ENCODE data around the gene ACTL7A. TPM values are rescaled to one million over a fixed set of nuclear protein-coding genes. Genes with fewer than 3 reads are reported as not detected.
"Not testable (repeated sequence)": the region's sequence is repeated elsewhere in the genome, so short reads cannot be mapped to it uniquely, and the experiment has no call there.

Gene ACTL7A
- polyA plus RNA-seq, 1 donor from 2014 or later, result not detected

- TF ChIP-seq CTCF (IDR thresholded peaks at IDR 0.05; ENCODE audit: poor library complexity, severe bottlenecking) (no peak), TAF1 (IDR thresholded peaks at IDR 0.05; ENCODE audit: low read depth) (no peak), EZH2 (IDR thresholded peaks at IDR 0.05; ENCODE audit: borderline replicate concordance, insufficient read depth, low read length, poor library complexity, severe bottlenecking) (no peak), REST (IDR thresholded peaks at IDR 0.05; ENCODE audit: borderline replicate concordance) (no peak), RAD21 (conservative IDR thresholded peaks at IDR 0.05) (no peak), MXI1 (conservative IDR thresholded peaks at IDR 0.05; ENCODE audit: poor library complexity, severe bottlenecking) (no peak), EP300 (conservative IDR thresholded peaks at IDR 0.05; ENCODE audit: poor library complexity, severe bottlenecking) (no peak), POLR2AphosphoS5 (IDR thresholded peaks at IDR 0.05) (no peak), SMC3 (conservative IDR thresholded peaks at IDR 0.05; ENCODE audit: poor library complexity) (no peak)
- H3K27me3 ChIP-seq (ENCODE audit: insufficient read depth, low read depth, low read length), result no peaks in the 10 kb centered on the region
- no peak overlapping the region for H3K27ac ChIP-seq (ENCODE audit: low read length)
- H3F3A ChIP-seq (ENCODE audit: insufficient read depth, low read length, poor library complexity, severe bottlenecking), result no peaks in the 10 kb centered on the region
- no peak overlapping the region for H3K4me3 ChIP-seq (ENCODE audit: low read length)
- no peaks in the 10 kb centered on the region for H3K79me2 ChIP-seq (replicated peaks; ENCODE audit: insufficient read depth, low read length)
- no peak overlapping the region for H3K4me2 ChIP-seq (ENCODE audit: low read length)
- H2AFZ ChIP-seq (ENCODE audit: low read depth, low read length), result no peak overlapping the region
- no peak overlapping the region for H3K9ac ChIP-seq (ENCODE audit: low read length)
- no peaks in the 10 kb centered on the region for H4K20me1 ChIP-seq (ENCODE audit: insufficient read depth)
- no peaks in the 10 kb centered on the region for H3K9me2 ChIP-seq (ENCODE audit: insufficient read depth, low read length)
- H3K9me3 ChIP-seq (ENCODE audit: low read length), result no peaks in the 10 kb centered on the region
- peaks cover 22% of the 10 kb centered on the region for H3K36me3 ChIP-seq (ENCODE audit: insufficient read depth, low read length)
Measured at GRCh38 chr9:108884701-108885100, 22.6 kb downstream of the ACTL7A start.

GRCh38 chr9:108885643-108886348 lies 23.7 kb downstream of the ACTL7A start:
- peaks cover 22% of the 10 kb centered on the region for H3K36me3 ChIP-seq (ENCODE audit: insufficient read depth, low read length)
- TF ChIP-seq SMC3 (conservative IDR thresholded peaks at IDR 0.05; ENCODE audit: poor library complexity), result no peak
- TF ChIP-seq EZH2 (IDR thresholded peaks at IDR 0.05; ENCODE audit: borderline replicate concordance, insufficient read depth, low read length, poor library complexity, severe bottlenecking), result no peak
- no peak for TF ChIP-seq MXI1 (conservative IDR thresholded peaks at IDR 0.05; ENCODE audit: poor library complexity, severe bottlenecking)
- no peak for TF ChIP-seq POLR2AphosphoS5 (IDR thresholded peaks at IDR 0.05)
- no peak for TF ChIP-seq RAD21 (conservative IDR thresholded peaks at IDR 0.05)
- no peak for TF ChIP-seq REST (IDR thresholded peaks at IDR 0.05; ENCODE audit: borderline replicate concordance)
- no peaks in the 10 kb centered on the region for H3K79me2 ChIP-seq (replicated peaks; ENCODE audit: insufficient read depth, low read length)
- H3K9ac ChIP-seq (ENCODE audit: low read length), result no peak overlapping the region
- H3K4me3 ChIP-seq (ENCODE audit: low read length), result no peak overlapping the region
- H3K4me2 ChIP-seq (ENCODE audit: low read length), result no peak overlapping the region
- H4K20me1 ChIP-seq (ENCODE audit: insufficient read depth), result no peaks in the 10 kb centered on the region
- no peaks in the 10 kb centered on the region for H3F3A ChIP-seq (ENCODE audit: insufficient read depth, low read length, poor library complexity, severe bottlenecking)
- no peaks in the 10 kb centered on the region for H3K27me3 ChIP-seq (ENCODE audit: insufficient read depth, low read depth, low read length)
- H3K9me2 ChIP-seq (ENCODE audit: insufficient read depth, low read length), result no peaks in the 10 kb centered on the region
- H2AFZ ChIP-seq (ENCODE audit: low read depth, low read length), result no peak overlapping the region
- no peak overlapping the region for H3K27ac ChIP-seq (ENCODE audit: low read length)
- H3K9me3 ChIP-seq (ENCODE audit: low read length), result no peaks in the 10 kb centered on the region

GRCh38 chr9:108886594-108887271 lies 24.7 kb downstream of the ACTL7A start:
- H3K27me3 ChIP-seq (ENCODE audit: insufficient read depth, low read depth, low read length); H3K27ac ChIP-seq (ENCODE audit: low read length); H2AFZ ChIP-seq (ENCODE audit: low read depth, low read length); H3K9me2 ChIP-seq (ENCODE audit: insufficient read depth, low read length); H3F3A ChIP-seq (ENCODE audit: insufficient read depth, low read length, poor library complexity, severe bottlenecking); H3K9me3 ChIP-seq (ENCODE audit: low read length); H3K4me2 ChIP-seq (ENCODE audit: low read length); H4K20me1 ChIP-seq (ENCODE audit: insufficient read depth); H3K9ac ChIP-seq (ENCODE audit: low read length); H3K79me2 ChIP-seq (replicated peaks; ENCODE audit: insufficient read depth, low read length); H3K4me3 ChIP-seq (ENCODE audit: low read length): not testable (repeated sequence)
- peaks cover 18% of the 10 kb centered on the region for H3K36me3 ChIP-seq (ENCODE audit: insufficient read depth, low read length)

Measured in neural cell (in vitro differentiated cells).